Choroid plexus epithelial cell (primary cell): ENCODE results near the gene BRD7.

Experiments
- DNase-seq: peaks from one replicate; pipeline ENCODE4 v3.0.0-alpha.2; 2010; ENCODE audit warnings: low read depth
- H3K4me3 ChIP-seq: 2 replicates; pipeline ENCODE4 v1.5.1; 2011; ENCODE audit warnings: low read depth, mild to moderate bottlenecking, control low read depth, low read length, moderate library complexity
- TF ChIP-seq, protein P1 (sequence below): conservative IDR thresholded peaks from 2 replicates; pipeline ENCODE4 v1.5.1; 2011; ENCODE audit warnings: low read depth, mild to moderate bottlenecking, control low read depth, inconsistent platforms, low read length, moderate library complexity

BRD7 gene

DNA sequence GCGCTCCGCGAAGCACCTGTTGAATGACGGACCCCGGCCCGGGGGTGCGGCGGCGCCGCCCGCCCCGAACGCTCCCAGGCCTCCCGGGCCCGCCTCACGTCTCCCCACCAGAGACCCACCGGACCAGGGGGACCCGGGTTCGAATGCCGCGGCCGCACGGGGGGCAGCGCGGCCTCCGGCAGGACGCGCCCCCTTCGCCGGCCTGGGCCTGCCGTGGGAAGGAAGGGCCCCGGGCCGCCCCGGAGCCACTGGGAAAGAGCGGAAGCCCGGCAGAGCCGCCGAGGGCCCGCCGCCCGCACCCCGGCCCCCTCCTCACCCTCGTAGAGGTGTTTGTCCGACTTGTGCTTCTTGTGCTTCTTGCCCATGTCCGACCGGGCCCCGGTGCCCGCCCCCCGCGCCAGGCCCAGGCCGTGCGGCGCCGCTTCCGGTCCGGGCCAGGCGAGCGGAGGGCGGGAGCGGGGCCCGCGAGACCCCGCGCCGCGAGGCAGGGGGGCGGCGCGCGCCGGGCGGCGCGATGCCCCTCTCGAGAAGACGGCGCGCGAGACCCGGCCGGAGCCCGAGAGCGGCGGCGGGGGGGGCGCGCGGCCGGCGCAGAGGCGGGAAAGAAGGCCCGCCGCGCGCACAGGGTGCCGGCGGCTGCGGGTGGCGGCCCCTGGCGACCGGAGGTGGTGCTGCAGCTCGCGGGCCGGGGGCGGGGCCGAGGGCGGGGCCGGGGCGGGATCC, at the start of gene BRD7:
TSS of gene BRD7 (minus strand) at position 579 of the 723 bp plus-strand sequence. CDS start at position 365, 214 bp downstream.
- TF ChIP-seq, protein P1, sequence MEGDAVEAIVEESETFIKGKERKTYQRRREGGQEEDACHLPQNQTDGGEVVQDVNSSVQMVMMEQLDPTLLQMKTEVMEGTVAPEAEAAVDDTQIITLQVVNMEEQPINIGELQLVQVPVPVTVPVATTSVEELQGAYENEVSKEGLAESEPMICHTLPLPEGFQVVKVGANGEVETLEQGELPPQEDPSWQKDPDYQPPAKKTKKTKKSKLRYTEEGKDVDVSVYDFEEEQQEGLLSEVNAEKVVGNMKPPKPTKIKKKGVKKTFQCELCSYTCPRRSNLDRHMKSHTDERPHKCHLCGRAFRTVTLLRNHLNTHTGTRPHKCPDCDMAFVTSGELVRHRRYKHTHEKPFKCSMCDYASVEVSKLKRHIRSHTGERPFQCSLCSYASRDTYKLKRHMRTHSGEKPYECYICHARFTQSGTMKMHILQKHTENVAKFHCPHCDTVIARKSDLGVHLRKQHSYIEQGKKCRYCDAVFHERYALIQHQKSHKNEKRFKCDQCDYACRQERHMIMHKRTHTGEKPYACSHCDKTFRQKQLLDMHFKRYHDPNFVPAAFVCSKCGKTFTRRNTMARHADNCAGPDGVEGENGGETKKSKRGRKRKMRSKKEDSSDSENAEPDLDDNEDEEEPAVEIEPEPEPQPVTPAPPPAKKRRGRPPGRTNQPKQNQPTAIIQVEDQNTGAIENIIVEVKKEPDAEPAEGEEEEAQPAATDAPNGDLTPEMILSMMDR, result no peak
- H3K4me3 ChIP-seq, result peak within 1 kb of the TSS; percentile 68
- DNase-seq, result peak; percentile 50

- no peak for DNase-seq
- TF ChIP-seq, protein P1, result no peak
- H3K4me3 ChIP-seq, result no peak overlapping the region
These were observed 47.6 kb upstream of the BRD7 start for GRCh38 chr16:50416388-50416787.

DNA sequence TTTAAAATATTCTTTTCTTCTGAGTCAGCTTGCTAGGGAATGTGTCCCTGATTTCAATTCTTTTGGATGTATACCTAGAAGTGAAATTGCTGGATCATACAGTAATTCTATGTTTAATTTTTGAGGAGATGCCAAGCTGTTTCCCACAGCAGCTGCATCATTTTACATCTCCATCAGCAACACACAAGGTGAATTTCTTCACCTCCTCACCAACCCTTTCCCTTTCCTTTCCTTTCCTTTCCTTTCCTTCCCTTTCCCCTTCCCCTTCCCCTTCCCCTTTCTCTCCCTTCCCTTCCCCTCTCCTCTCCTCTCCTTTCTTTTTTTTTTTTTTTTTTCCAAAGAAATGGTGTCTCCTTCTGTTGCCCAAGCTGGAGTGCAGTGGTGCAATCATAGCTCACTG, 45.4 kb upstream of the BRD7 start:
- DNase-seq, result no peak
- H3K4me3 ChIP-seq, result no peak overlapping the region
- TF ChIP-seq, protein P1, result no peak

DNA sequence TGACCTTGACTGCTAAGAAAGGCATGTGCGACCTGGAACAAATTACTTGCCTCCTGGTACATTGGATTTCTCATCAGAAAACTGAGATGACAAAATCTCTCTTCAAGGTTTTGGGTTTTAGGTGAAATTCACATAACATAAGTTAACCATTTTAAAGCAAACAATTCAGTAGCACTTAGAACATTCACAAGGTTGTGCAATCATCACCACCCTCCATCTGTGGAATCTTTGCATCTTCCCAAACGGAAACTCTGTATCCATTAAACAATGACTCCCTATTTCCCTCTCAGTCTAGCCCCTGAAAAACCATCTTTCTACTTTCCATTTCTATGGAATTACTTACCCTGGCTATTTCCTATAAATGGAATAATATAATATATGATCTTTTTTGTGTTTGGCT, 42.2 kb upstream of the BRD7 start:
- H3K4me3 ChIP-seq, result no peak overlapping the region
- TF ChIP-seq, protein P1, result no peak
- no peak for DNase-seq

- TF ChIP-seq, protein P1, result no peak
- no peak for DNase-seq
These were observed 39.3 kb upstream of the BRD7 start for GRCh38 chr16:50408001-50408561.

DNA sequence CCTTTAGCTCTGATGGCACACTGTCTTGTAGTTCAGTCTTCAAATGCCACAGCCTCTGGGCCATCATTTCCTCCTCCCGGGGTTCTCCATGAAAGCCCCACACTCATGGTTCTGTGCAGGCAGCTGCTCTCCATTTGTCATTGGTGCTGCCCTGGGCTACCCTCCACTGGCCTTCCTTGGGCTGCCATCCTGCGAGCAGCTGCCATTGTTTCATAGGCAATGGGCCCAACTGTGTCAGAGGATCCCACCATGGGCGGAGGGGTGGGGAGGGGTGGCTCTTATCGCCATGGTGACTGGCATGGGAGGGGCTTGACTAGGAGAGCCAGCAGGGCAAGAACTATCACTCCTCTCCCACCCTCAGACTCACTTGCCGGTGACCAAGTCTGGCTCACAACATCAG, 38.6 kb upstream of the BRD7 start:
- TF ChIP-seq, protein P1, result no peak
- no peak overlapping the region for H3K4me3 ChIP-seq
- no peak for DNase-seq

More at GRCh38 chr16:50408001-50408561, 39.3 kb upstream of the BRD7 start:
- no peak overlapping the region for H3K4me3 ChIP-seq

DNA sequence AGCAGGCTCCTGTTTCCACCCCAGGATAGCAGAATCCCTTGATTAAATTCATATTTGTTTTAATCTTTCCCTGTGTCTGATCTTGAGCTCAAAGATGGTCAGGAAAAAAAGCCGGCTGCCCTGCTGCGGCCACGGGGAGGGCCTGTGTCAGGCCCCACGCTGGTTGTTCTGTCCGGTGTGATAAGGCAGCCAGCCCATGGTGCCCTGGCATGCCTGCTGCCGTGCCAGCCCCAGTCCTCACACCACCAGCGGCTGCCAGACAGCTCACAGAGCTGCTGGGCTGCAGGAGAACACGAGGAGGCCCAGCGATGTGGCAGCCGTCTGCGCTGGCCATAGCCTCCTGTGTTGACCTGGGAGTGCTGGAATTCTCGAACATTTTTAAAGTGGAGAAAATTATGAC, 34.7 kb upstream of the BRD7 start:
- TF ChIP-seq, protein P1, result no peak
- DNase-seq, result no peak
- H3K4me3 ChIP-seq, result no peak overlapping the region
